Panc1 (cell line): ENCODE results near the gene DPYD. TPM values are rescaled to one million over a fixed set of nuclear protein-coding genes. Genes with fewer than 3 reads are reported as not detected.

ENCODE experiments used
- ATAC-seq: fragments of 200-7000 bp; cut with Tn5 transposase; 2 replicates; pipeline ENCODE4 v1.9.1; 2020; ENCODE audit warnings: mild to moderate bottlenecking, moderate library complexity
- BruUV-seq: library from RNA; stranded (reverse); fragments of 400-500 nt; replicated peaks from 2 replicates; lab custom pipeline; 2021; lab: Mats Ljungman, UMichigan
- CTCF ChIA-PET: fragments of 300-600 bp; sonication (Branson Sonifier 250); formaldehyde crosslinking; loops from one replicate; lab custom pipeline; 2022; ENCODE audit warnings: antibody characterized with exemption; lab: Charles Lee
- POLR2A ChIA-PET: fragments of 300-600 bp; sonication (Branson Sonifier 250); formaldehyde crosslinking; loops from one replicate; lab custom pipeline; 2022; ENCODE audit warnings: antibody characterized with exemption; lab: Charles Lee
- DNase-seq: peaks from one replicate; pipeline ENCODE4 v3.0.0-alpha.2; 2010; ENCODE audit warnings: low read depth, low spot score
- H3K27ac ChIP-seq: 2 replicates; pipeline ENCODE4 v1.5.1; 2011; ENCODE audit warnings: mild to moderate bottlenecking, low read length, inconsistent platforms
- H3K27me3 ChIP-seq: fragments of 200-500 bp; sonication (Bioruptor generic); 2 replicates; pipeline ENCODE4 v1.6.0; 2014; ENCODE audit warnings: low read length, inconsistent platforms; ENCODE audit not compliant: control insufficient read depth, insufficient read depth
- H3K36me3 ChIP-seq: fragments of 200-500 bp; sonication (Bioruptor generic); 2 replicates; pipeline ENCODE4 v1.5.1; 2014; ENCODE audit warnings: inconsistent platforms, mild to moderate bottlenecking, low read length, moderate library complexity; ENCODE audit not compliant: control insufficient read depth, insufficient read depth
- H3K4me1 ChIP-seq: 2 replicates; pipeline ENCODE4 v1.5.1; 2011; ENCODE audit warnings: inconsistent platforms, mild to moderate bottlenecking, low read length, moderate library complexity; ENCODE audit not compliant: control insufficient read depth, insufficient read depth
- H3K4me3 ChIP-seq, 2 experiments: 2 replicates each; pipeline ENCODE4 v1.5.1; 2011 to 2012; ENCODE audit warnings: low read depth in 2 of 2, low read length in 2 of 2, mild to moderate bottlenecking in 2 of 2, inconsistent platforms in 1 of 2, moderate library complexity in 1 of 2
- H3K9me3 ChIP-seq: fragments of 200-500 bp; sonication (Bioruptor generic); 2 replicates; pipeline ENCODE4 v1.5.1; 2014; ENCODE audit warnings: low read depth, mild to moderate bottlenecking, inconsistent platforms, low read length, moderate library complexity; ENCODE audit not compliant: control insufficient read depth, insufficient read depth
- CTCF ChIP-seq: fragments of 450-650 bp; IDR thresholded peaks from 2 replicates; pipeline ENCODE4 v1.5.1; 2017; ENCODE audit warnings: mild to moderate bottlenecking
- POLR2AphosphoS5 ChIP-seq: IDR thresholded peaks from 2 replicates; pipeline ENCODE4 v1.6.1; 2012; ENCODE audit warnings: mild to moderate bottlenecking, low read depth, low read length, moderate library complexity
- REST ChIP-seq, 2 experiments: IDR thresholded peaks; 2 replicates each; pipeline ENCODE4 v1.6.1; 2011 to 2012; ENCODE audit warnings: low read depth in 2 of 2, control low read depth in 1 of 2, low read length in 1 of 2, mild to moderate bottlenecking in 1 of 2, moderate library complexity in 1 of 2; ENCODE audit not compliant: insufficient read depth in 1 of 2
- SIN3A ChIP-seq: IDR thresholded peaks from 2 replicates; pipeline ENCODE4 v1.6.1; 2012; ENCODE audit warnings: low read depth, mild to moderate bottlenecking, low read length, moderate library complexity, borderline replicate concordance; ENCODE audit not compliant: insufficient read depth
- TCF7L2 ChIP-seq: IDR thresholded peaks from 2 replicates; pipeline ENCODE4 v1.6.1; 2011; ENCODE audit warnings: mild to moderate bottlenecking, low read depth, low read length, inconsistent platforms
- in situ Hi-C: cut with HindIII; loops from 2 replicates; pipeline ENCODE4 v1.10.0; 2016; ENCODE audit warnings: low sequenced_read_pairs, low pct_unique_long_range_greater_than_20kb
- intact Hi-C: fragments of 100-400 bp; cut with micrococcal nuclease; formaldehyde crosslinking; loops from one replicate; pipeline ENCODE4 v1.10.0; 2022; ENCODE audit not compliant: unreplicated experiment
- total RNA-seq: library from RNA; stranded (reverse); gene quantifications from one replicate; pipeline ENCODE4 v1.2.1, GENCODE V29; 2021; ENCODE audit not compliant: unreplicated experiment

The DPYD gene
- total RNA-seq, 1 experiment from 2014 or later, result 2.0 TPM

GRCh38 chr1:97572561-97572960 is 348.3 kb downstream of the DPYD start:
- BruUV-seq, result no TSS peak
- POLR2A ChIA-PET, result no interaction called here
- CTCF ChIA-PET, result no interaction called here
- no peaks in the 10 kb centered on the region for H3K9me3 ChIP-seq
- H3K27ac ChIP-seq, result no peak overlapping the region
- H3K27me3 ChIP-seq, result no peaks in the 10 kb centered on the region
- ATAC-seq (no peak), DNase-seq (no peak)
- TF ChIP-seq POLR2AphosphoS5 (no peak), CTCF (no peak), TCF7L2 (no peak), SIN3A (no peak), REST (IDR thresholded peaks at IDR 0.05; ENCODE audit: insufficient read depth in 1 of 2, low read depth in 2 of 2, low read length in 1 of 2) (no peak)
- in situ Hi-C loops (no loop called here), intact Hi-C loops (no loop called here)
- H3K4me3 ChIP-seq, result no peak overlapping the region
- H3K4me1 ChIP-seq, result no peaks in the 10 kb centered on the region
- no peaks in the 10 kb centered on the region for H3K36me3 ChIP-seq

- CTCF ChIA-PET, result no interaction called here
Observed at GRCh38 chr1:97571760-97572159, 349.1 kb downstream of the DPYD start.

More at GRCh38 chr1:97571760-97572159, 349.1 kb downstream of the DPYD start:
- H3K4me1 ChIP-seq, result no peaks in the 10 kb centered on the region
- POLR2A ChIA-PET, result no interaction called here
- DNase-seq (no peak), ATAC-seq (no peak)
- no peak for TF ChIP-seq TCF7L2
- TF ChIP-seq CTCF, result no peak
- no peak for TF ChIP-seq REST (IDR thresholded peaks at IDR 0.05; ENCODE audit: insufficient read depth in 1 of 2, low read depth in 2 of 2, low read length in 1 of 2)
- TF ChIP-seq POLR2AphosphoS5, result no peak
- no peak for TF ChIP-seq SIN3A
- in situ Hi-C loops, result no loop called here
- BruUV-seq, result no TSS peak
- no peak overlapping the region for H3K27ac ChIP-seq
- intact Hi-C loops, result no loop called here
- no peaks in the 10 kb centered on the region for H3K9me3 ChIP-seq
- no peak overlapping the region for H3K4me3 ChIP-seq
- H3K36me3 ChIP-seq, result no peaks in the 10 kb centered on the region
- no peaks in the 10 kb centered on the region for H3K27me3 ChIP-seq
